HEK293T (cell line): ENCODE data around the gene CTNNA2.

Experiments used
- BHLHE40 ChIP-seq: fragments of 450-650 bp; IDR thresholded peaks from 2 replicates; pipeline ENCODE4 v1.6.1; 2016; ENCODE audit warnings: mild to moderate bottlenecking, moderate library complexity, borderline replicate concordance
- CTBP1 ChIP-seq: fragments of 450-650 bp; IDR thresholded peaks from 2 replicates; pipeline ENCODE4 v1.6.1; 2016; ENCODE audit warnings: borderline replicate concordance
- FOXM1 ChIP-seq: fragments of 450-650 bp; IDR thresholded peaks from 2 replicates; pipeline ENCODE4 v1.6.1; 2017; ENCODE audit warnings: mild to moderate bottlenecking, borderline replicate concordance
- SP1 ChIP-seq: fragments of 450-650 bp; IDR thresholded peaks from 2 replicates; pipeline ENCODE4 v1.6.1; 2017
- ZNF384 ChIP-seq: fragments of 450-650 bp; IDR thresholded peaks from 2 replicates; pipeline ENCODE4 v1.6.1; 2016

DNA sequence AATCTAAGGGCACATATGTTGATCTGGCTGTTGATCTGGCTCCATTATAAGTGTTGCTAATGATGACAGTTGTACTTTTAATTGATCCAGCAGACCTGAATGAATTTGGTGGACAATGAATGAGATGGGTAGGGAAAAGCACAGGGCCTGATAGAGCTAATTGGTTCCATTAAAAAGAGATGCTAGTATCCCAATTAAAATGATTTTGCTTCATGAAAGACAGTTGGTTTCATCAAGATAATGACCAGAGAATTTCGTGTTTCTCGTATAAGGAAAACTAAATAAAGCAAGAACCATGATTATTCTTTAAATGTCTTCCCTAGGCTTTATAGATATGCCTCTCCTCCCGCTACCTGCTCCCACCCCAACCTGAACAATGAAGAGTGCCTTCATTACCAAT lies 900.3 kb downstream of the CTNNA2 start:
- TF ChIP-seq ZNF384 (no peak), SP1 (no peak), FOXM1 (no peak), BHLHE40 (no peak), CTBP1 (no peak)
